Sciatic nerve (tissue), 2 donors: Measurements from ENCODE around the gene FANCC. TPM values are rescaled to one million over a fixed set of nuclear protein-coding genes. Genes with fewer than 3 reads are reported as not detected.
"Not testable (repeated sequence)": the region's sequence is repeated elsewhere in the genome, so short reads cannot be mapped to it uniquely, and the experiment has no call there.

Experiments used
- ATAC-seq: fragments of 200-7000 bp; cut with Tn5 transposase; one replicate; pipeline ENCODE4 v1.9.1; 2020; ENCODE audit warnings: mild to moderate bottlenecking, moderate library complexity
- DNase-seq: peaks from one replicate; pipeline ENCODE4 v3.0.0-alpha.2; 2020; ENCODE audit warnings: low spot score
- intact Hi-C: fragments of 100-400 bp; cut with DNase I; formaldehyde crosslinking; loops from one replicate; pipeline ENCODE4 v1.14.2; 2022
- total RNA-seq: library from RNA; stranded (reverse); fragmentation: NEBNext Ultra II Directional; extraction: Animal tissue kit (Norgen Biotek cat#: 25700); gene quantifications from one replicate; pipeline ENCODE4 v1.2.1, GENCODE V29; 2021
- donor health status: DM: no; HTN: no; CAD: no.
- donor health status: DM: no; HTN: no; CAD: no.

The FANCC gene
- total RNA-seq, 1 donor from 2014 or later: 13.6 TPM

DNA sequence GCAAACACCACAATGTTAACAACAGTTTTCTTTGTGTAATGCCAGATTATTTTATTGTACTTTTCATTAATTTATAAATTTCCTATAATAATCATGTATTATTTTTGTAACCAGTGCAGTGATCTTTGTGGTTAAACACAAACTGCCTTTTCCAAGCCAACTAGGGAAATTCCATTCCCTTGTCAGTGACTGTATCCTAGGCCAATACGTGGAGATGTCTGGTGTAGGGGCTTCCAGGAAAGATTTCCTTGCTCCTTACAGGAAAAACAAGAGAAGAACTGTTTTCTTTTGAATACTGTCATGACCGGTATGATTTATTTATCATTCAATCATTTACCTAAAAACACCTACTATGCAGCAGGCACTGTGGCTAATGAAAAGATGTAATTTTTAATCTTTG is 31.4 kb downstream of the FANCC start:
- DNase-seq (no peak), ATAC-seq (no peak)
- intact Hi-C loops: no loop called here

DNA sequence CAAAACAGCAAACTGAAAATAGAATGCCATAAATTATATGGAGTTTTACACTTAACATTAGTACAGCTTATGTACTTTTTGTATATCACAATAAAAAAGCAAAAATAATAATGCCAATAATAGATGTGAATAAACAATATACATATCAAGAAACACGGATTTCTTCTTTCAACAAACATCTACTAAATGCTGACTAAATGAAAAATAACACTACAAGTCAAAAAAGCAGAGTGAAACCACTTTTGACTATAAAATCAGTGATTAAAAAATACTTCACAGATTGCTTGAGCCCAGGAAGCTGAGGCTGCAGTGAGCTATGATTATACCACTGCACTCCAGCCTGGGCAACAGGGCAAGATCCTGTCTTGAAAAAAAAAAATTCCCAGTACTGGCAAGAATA is 32.2 kb downstream of the FANCC start:
- ATAC-seq (no peak), DNase-seq (no peak)
- intact Hi-C loops: no loop called here

DNA sequence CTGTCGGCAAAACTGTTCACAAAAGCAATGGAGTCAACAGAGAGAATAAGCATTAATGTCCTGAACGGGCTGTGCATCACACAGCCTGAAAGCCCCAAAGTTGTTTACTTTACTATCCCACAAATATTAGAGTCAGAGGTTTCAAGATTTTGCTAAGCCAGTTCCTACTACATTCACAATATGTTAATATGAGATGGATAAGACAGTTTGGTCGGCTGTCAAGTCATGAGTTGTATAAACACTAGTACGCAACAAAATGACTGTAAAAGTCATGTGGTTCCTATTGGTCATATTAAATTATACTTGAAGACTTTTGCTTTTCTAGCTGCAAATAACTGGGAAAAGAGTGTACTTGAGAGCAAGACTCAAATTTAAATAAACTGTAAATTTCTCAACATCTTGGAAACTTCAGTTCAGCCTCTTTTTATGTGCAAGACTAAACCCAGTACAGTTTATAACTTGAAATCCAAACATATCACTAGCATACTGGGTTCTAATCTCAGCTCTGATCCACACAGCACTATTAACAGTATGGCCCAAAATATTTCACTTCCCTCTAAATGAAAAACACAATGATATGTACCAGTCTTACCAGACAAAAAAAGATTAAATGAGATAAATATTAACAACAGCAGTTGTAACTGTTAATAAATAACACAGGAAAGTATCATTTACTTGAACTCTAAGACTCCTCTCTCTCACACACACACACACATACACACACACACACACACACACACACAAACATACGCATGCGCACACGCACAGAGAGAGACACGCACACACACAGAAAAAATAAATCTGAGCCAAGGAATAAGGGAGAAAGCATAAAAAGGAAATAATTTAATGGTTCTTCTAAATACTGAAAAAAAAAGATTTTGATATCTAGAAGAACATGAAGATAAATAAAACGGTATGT is 33.1 kb downstream of the FANCC start:
- intact Hi-C loops: no loop called here
- ATAC-seq (peak; percentile 62), DNase-seq (no peak)

DNA sequence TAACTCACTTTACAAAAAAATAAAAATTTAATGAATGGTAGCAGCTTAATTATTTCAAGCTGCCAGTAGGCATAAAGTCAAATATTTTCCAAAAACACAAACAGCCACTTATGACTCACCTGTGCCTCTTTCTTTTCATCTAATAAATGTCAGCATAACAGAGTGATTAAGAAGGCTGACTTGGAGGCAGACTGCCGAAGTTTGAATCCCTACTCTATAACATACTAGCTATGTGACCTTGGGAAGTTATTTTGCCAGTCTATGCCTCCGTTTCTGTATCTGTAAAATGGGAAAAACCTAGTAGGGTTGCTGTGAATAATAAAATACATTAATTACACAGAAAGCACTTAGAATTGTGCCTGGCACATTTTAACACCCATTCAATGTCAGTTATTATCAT is 33.8 kb downstream of the FANCC start:
- ATAC-seq (no peak), DNase-seq (no peak)
- intact Hi-C loops: no loop called here

DNA sequence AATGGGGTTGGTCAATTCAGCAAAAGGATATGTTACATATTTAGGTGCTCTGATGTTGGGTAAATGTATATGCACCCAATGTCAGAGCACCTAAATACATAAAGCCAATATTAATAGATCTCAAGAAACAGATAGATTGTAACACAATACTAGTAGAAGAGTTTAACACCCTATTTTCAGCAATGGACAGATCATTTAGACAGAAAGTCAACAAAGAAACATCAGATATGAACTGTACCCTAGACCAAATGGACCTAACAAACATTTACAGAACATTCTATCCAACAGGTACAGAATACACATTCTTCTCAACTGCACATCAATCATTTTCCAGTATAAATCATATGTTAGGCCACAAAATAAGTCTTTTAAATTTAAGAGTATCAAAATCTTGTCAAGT is 35.2 kb downstream of the FANCC start:
- intact Hi-C loops: no loop called here
- ATAC-seq (no peak), DNase-seq (no peak)

DNA sequence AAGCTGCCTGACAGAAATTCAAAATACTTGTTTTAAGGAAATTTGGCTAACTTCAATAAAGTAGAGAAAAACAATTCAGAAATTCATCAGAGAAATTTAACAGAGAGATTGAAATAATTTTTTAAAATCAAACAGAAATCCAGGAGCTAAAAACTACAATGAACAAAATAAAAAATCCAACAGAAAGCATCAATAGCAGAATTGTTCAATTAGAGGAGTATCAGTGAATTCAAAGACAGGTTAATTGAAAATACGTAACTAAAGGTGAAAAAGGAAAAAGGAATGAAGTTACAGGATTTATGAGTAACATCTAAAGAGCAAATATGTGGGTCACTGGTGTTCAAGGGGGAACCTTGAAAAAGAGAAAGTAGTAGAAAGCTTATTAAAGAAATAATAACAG is 36.8 kb downstream of the FANCC start:
- no peak for ATAC-seq
- no peak for DNase-seq
- intact Hi-C loops: no loop called here

DNA sequence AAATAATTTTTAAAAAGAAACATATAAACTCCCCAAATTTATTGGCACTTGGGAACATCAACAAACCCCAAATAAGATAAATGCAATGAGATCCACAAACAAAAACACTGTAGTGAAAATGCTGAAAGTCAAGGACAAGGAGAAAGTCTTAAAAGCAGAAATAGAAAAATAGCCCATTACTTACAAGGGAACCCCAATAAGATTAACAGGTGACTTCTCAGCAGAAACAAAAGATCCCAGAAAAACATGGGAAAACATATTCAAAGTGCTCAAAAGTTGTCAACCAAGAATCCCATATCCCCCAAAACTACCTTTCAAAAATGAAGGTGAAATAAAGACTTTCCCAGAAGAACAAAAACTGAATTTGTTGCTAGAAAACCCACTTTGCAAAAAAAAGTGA is 40.0 kb downstream of the FANCC start:
- ATAC-seq (no peak), DNase-seq (no peak)
- intact Hi-C loops: no loop called here

DNA sequence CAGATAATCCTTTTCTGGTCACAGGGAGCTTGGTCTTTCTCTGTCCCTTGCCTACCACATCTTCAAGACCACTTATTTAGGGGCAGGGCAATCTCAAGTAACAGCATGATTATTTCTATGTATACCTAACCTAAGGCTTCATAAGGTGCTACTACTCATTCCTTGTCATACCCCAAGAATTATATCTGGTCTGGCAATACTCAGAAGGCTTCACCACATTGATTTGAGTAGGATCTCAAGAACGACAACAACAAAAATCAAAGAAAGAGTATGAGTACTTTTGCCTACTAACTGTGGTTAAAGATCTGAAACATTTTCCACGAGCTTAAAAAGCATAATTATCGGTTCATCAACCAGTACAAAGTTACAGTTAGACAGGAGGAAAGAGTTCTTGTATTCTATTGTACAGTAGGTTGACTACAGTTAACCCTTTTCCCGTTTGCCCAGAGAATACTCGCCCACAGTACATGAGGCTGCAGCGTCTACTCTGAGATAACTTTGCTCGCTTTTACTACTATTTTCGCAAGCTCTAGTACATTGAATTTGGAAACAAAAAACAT is 41.0 kb downstream of the FANCC start:
- DNase-seq (no peak), ATAC-seq (no peak)
- intact Hi-C loops: no loop called here

DNA sequence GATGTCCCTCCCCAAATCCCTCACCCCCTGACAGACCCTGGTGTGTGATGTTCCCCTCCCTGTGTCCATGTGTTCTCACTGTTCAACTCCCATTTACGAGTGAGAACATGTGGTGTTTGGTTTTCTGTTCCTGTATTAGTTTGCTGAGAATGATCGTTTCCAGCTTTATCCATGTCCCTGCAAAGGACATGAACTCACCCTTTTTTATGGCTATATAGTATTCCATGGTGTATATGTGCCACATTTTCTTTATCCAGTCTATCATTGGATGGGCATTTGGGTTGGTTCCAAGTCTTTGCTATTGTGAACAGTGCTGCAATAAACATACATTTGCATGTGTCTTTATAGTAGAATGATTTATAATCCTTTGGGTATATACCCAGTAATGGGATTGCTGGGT is 43.3 kb downstream of the FANCC start:
- intact Hi-C loops, ATAC-seq, DNase-seq: not testable (repeated sequence)

DNA sequence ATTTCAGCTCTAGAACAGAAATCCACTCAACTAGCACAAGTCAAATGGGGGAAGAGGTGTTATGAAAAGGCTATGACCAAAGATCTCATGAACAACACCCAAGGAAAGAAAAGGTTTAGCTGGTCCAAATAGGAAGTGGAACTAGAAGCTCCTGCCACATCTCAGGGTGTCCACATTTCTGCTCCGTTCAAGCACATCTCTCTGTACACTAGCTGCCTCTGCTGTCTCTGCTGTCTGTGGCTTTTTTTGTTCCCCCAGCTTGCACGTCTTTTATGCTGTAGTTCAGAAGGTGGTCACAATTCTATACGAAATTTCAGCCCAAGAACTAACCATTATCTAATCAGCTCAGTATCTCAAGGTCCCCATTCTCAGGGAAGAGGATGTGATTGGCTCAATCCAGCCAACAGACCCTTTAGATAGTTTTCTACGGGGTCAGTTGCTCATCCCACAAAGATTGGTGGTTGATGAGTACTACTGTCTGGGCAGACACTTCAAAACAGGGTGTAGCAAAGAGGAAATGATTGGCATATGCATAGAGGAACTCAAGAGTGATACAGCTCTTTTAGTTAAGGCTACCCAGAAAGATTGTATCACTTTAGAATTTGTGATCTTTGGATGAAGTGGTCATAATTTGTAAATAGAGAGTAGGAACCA is 44.0 kb downstream of the FANCC start:
- intact Hi-C loops: no loop called here
- no peak for ATAC-seq
- no peak for DNase-seq

DNA sequence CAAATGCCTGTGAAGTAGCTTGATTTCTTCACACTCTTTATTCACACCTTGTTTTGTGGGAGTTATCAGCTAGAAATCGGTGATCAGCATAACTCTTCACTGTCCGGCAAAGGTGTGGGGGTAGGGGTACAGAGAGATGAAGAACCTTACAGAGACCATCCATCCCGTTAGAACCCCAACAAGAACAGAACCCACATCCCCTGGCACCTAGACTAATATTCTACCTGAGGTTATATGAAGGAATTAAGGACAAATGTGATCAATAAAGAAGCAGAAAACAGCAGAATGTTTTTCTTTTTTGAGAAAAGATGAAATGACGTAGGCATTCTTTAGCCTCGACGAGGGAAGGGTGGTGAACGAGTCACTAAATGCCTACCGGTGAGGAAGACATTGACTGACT is 44.7 kb downstream of the FANCC start:
- intact Hi-C loops: no loop called here
- no peak for ATAC-seq
- DNase-seq: no peak

DNA sequence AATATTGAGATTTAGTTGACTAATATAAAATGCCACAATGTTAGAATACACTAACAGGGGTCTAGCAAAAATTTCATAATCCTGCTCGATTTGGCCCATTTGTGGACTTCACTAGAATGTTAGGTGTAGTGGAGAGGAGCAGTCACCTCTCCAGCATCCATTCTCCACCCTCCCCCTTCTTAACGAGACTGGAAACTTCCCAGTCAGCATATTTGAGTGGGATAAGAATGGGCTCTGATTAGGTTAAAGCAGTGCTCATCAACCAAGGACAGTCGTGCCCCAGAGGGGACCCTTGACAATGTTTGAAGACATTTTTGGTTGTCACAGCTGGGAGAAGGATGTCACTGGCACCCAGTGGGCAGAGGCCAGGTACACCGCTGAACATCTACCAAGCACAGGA is 46.7 kb downstream of the FANCC start:
- ATAC-seq: no peak
- no peak for DNase-seq
- intact Hi-C loops: no loop called here

DNA sequence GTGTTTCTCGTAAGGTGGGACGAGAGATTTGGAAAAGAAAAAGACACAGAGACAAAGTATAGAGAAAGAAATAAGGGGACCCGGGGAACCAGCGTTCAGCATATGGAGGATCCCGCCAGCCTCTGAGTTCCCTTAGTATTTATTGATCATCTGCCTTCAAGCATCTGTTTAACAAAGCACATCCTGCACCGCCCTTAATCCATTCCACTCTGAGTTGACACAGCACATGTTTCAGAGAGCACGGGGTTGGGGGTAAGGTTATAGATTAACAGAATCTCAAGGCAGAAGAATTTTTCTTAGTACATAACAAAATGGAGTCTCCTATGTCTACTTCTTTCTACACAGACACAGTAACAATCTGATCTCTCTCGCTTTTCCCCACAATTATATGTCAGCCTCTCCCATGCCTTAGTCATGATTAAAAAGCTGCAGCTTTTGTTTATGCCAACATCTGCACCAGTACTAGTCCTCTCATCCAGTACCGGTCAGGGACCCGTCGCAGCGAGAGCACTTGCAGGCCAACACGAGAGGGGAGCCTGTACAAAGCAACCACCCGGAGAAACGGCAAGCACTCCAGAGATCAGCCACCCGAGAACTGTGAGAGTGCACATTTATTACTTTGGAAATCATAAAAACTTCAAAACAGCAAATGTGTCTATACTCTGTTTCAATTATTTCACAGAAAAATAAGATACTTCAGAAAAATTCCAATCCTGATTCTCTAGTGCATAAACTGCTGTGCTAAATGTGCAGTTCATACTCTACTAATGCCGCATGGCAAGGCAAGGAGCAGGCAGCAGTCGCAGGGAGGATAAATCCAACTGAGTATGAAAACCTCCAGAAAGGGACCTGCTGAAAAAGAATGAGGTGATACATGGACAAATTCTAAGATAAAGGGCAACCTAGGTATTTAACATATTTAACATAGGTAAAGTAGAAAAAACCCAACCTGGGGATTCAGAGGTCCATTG is 47.4 kb downstream of the FANCC start:
- intact Hi-C loops, DNase-seq: not testable (repeated sequence)
- ATAC-seq: peak; percentile 68

DNA sequence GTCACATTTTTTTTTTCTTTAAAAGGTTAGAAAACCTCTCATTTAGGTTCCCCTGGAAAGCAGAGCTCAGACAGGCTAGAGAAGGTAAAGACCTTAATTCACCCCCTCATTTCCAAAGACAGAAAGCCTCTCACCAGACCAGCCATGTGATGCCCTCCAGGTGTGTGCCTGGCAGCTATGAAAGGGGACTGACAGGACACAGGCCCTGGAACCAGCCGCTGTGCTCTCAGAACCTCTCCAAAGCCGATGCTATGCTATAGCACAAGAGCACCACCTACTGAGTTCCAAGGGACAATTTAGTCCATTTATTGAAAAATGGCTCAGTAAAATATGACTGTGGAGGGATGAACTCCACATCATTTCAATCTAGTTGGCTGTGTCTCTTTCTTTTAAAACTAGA is 48.8 kb downstream of the FANCC start:
- peak; percentile 87 for ATAC-seq
- no peak for DNase-seq
- intact Hi-C loops: no loop called here

DNA sequence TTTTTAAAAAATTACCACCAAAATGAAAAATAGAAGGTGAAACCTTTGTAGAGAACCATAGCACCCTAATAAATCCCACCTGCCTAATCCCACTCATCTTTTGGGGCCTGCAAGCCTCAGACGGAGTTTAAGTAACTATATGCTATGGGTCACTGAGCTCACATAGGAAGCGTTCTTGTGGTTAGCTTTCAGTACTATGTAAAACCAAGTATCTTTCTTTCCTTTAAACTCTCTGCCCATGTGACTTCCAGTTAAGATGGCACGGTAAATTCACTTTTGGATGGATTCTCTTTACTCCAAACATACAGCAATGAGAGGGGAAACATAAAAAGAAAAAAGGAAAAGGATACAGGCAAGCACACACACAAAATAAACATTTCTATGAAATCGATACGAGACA is 50.9 kb downstream of the FANCC start:
- no peak for ATAC-seq
- DNase-seq: no peak
- intact Hi-C loops: no loop called here

DNA sequence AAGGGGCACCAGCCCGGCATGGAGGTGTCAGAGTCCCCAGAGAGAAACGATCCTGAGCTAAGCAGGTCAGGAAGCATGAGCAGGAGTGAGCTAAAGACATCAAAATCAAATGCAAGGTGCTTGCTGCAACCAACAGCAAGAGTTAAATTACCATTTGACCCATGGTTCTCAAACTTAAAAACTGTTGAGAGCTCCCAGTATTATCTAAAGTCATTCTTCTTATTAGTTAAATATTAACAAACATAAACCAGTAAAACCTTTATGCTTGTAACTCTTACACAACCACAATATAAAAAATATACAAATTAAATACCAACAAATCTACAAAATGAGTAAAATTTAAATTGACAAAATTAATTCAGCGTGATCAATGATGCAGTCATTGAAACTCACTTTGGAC is 51.5 kb downstream of the FANCC start:
- DNase-seq: no peak
- intact Hi-C loops: no loop called here
- no peak for ATAC-seq

DNA sequence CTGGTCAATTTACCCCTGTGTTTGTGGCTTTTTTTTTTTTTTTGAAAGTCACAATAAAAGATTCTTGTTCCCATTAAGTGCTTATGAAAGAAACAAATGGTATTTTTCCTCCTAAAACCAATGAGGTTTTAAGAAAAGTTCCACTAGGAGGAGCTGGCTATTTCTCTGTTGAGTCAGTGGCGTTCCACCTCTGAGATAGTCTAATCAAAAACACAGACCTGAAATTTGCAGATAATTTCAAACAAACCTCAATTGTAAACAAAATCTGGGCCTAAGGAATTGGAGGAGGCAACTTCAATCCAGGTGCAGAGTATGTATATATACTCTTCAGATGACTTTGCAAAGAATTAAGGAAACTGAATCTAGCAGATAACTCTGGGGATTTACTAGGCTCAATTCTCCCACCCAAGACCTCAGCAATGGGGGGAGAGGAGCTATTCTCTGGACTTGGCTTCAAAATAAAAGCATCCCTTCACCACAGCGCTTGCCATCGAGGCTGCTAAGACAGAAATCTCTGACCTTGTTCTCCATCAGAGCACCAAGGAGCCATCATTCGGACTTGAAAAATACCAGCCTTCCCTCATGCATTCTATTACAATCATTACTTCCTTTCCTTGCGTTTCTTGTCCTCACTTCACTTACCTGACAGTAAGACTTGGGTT is 52.4 kb downstream of the FANCC start:
- ATAC-seq: no peak
- intact Hi-C loops: no loop called here
- DNase-seq: no peak

DNA sequence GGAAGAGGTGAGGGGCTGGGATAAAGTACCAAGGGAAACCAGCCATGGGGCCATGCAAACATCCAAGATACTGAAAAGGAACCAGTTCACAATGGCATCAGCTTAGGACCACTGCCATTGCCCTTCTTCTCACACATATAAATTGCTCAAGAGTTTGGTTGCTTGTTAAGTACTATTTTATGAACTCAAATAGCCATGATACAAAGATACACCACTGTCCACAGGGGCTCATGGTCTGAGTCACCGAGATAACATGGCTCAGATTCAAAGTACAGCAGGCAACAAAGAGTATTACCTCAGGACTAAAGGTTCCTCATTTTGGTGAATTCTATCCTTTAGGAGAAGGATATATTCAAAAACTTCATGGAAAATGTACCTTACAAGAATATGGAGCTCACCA is 55.6 kb downstream of the FANCC start:
- DNase-seq (no peak), ATAC-seq (peak; percentile 51)
- intact Hi-C loops: no loop called here
